Uterus (tissue), 4 donors: ENCODE data around the gene SDHAF1. TPM values are rescaled to one million over a fixed set of nuclear protein-coding genes. Genes with fewer than 3 reads are reported as not detected.
A peak's percentile ranks its signal among the peaks of the same experiment; 100 is the strongest.

ENCODE experiments used
- DNase-seq, 2 donors: peaks; one replicate each; pipeline ENCODE4 v3.0.0-alpha.2; 2019 to 2020
- H3K27ac ChIP-seq, 2 donors: fragments of 200-600 bp; sonication (generic); 1 replicate in 1 of 2; 2 replicates in 1 of 2; pipeline ENCODE4 v1.5.1; 2016 to 2018
- H3K27me3 ChIP-seq, 2 donors: fragments of 200-600 bp; sonication (generic); one replicate each; pipeline ENCODE4 v1.5.1; 2018 to 2019; ENCODE audit warnings: control low read depth in 1 of 2
- H3K36me3 ChIP-seq, 2 donors: fragments of 200-600 bp; sonication (generic); one replicate each; pipeline ENCODE4 v1.5.1; 2019; ENCODE audit warnings: control low read depth in 1 of 2
- H3K4me1 ChIP-seq, 2 donors: fragments of 200-600 bp; sonication (generic); one replicate each; pipeline ENCODE4 v1.5.1; 2018 to 2019; ENCODE audit warnings: control low read depth in 1 of 2
- H3K4me3 ChIP-seq, 2 donors: fragments of 200-600 bp; sonication (generic); 1 replicate in 1 of 2; 2 replicates in 1 of 2; pipeline ENCODE4 v1.5.1; 2018 to 2019; ENCODE audit warnings: mild to moderate bottlenecking in 1 of 2
- H3K9me3 ChIP-seq, 2 donors: fragments of 200-600 bp; sonication (generic); one replicate each; pipeline ENCODE4 v1.5.1; 2019; ENCODE audit warnings: control low read depth in 1 of 2
- CTCF ChIP-seq, 4 experiments: fragments of 200-600 bp in 2 of 4; fragments of 450-650 bp in 2 of 4; sonication (generic) in 2 of 4; IDR thresholded peaks; one replicate each; pipeline ENCODE4 v1.5.1; 2016 to 2019; ENCODE audit warnings: antibody characterized with exemption in 4 of 4, mild to moderate bottlenecking in 2 of 4, moderate library complexity in 1 of 4
- POLR2A ChIP-seq, 2 donors: fragments of 450-650 bp; IDR thresholded peaks; one replicate each; pipeline ENCODE4 v1.6.1; 2016; ENCODE audit warnings: antibody characterized with exemption in 2 of 2, mild to moderate bottlenecking in 1 of 2, moderate library complexity in 1 of 2
- intact Hi-C: fragments of 100-400 bp; cut with DNase I; formaldehyde crosslinking; loops from one replicate; pipeline ENCODE4 v1.15.1; 2023; ENCODE audit warnings: low total_unique reads
- small RNA-seq: library from RNA; depleted of rRNA; stranded (forward); fragments of <200 nt; gene quantifications from one replicate; pipeline ENCODE3, GENCODE V24; 2016
- total RNA-seq, 4 donors: library from RNA; depleted of rRNA in 3 of 4; stranded (reverse); fragments of >200 nt in 3 of 4; gene quantifications; one replicate each; pipeline versions ENCODE4 v1.1.0 to v1.2.4, GENCODE V29; 2014 to 2023
- donor health status: DM: yes; HTN: yes; CAD: no.

SDHAF1 gene
- total RNA-seq, 4 donors from 2014 or later = 23.8 to 80.0 (median 43.1) TPM

GRCh38 chr19:36041831-36042230, 46.8 kb downstream of the SDHAF1 start:
- H3K9me3 ChIP-seq = no peaks in the 10 kb centered on the region
- DNase-seq = peak; percentile 37 to 63
- H3K4me1 ChIP-seq = no peaks in the 10 kb centered on the region
- peak overlapping the region; percentile 61 to 66 for H3K27ac ChIP-seq
- H3K4me3 ChIP-seq = no peak overlapping the region
- no peaks in the 10 kb centered on the region for H3K36me3 ChIP-seq
- no peak for TF ChIP-seq CTCF (IDR thresholded peaks at IDR 0.05)
- no peak for TF ChIP-seq POLR2A (IDR thresholded peaks at IDR 0.05)
- H3K27me3 ChIP-seq = no peaks in the 10 kb centered on the region
- intact Hi-C loops = no loop called here

GRCh38 chr19:36043952-36044351, 49.0 kb downstream of the SDHAF1 start:
- intact Hi-C loops = no loop called here
- H3K4me3 ChIP-seq = no peak overlapping the region
- H3K4me1 ChIP-seq = no peaks in the 10 kb centered on the region
- DNase-seq = no peak
- no peaks in the 10 kb centered on the region for H3K9me3 ChIP-seq
- no peaks in the 10 kb centered on the region for H3K36me3 ChIP-seq
- H3K27ac ChIP-seq = peak overlapping the region in 1 of 2 donors; percentile 26
- H3K27me3 ChIP-seq = no peaks in the 10 kb centered on the region
- no peak for TF ChIP-seq POLR2A (IDR thresholded peaks at IDR 0.05)
- TF ChIP-seq CTCF (IDR thresholded peaks at IDR 0.05) = no peak

Small RNA genes within 50 kb of the gene (small RNA-seq; reads per million reads assigned to genes)
- gene AF038458.1 = not detected

Other genes with a start within 250 kb of the SDHAF1 start
- 100 to 1,000 TPM in 1 of 4 donors, 10 to 100 TPM in 2, 1 to 10 TPM in 1; 6.5 to 116 (median 19.5) TPM for gene U2AF1L4, start 249.8 kb upstream of the SDHAF1 start, total RNA-seq
- gene PSENEN, start 249.5 kb upstream of the SDHAF1 start, total RNA-seq = 10 to 100 TPM in 3 of 4 donors, 1 to 10 TPM in 1; 5.3 to 37.3 (median 18.8) TPM
- gene LIN37, start 246.6 kb upstream of the SDHAF1 start, total RNA-seq = 10 to 100 TPM in 3 of 4 donors, 1 to 10 TPM in 1; 6.8 to 31.6 (median 16.9) TPM
- gene HSPB6, start 238.2 kb upstream of the SDHAF1 start, total RNA-seq = 100 to 1,000 TPM in 3 of 4 donors, 10 to 100 TPM in 1; 24.5 to 217 (median 134) TPM
- 10 to 100 TPM in 1 of 4 donors, 1 to 10 TPM in 3; 1.0 to 52.6 (median 4.1) TPM for gene PROSER3, start 237.0 kb upstream of the SDHAF1 start, total RNA-seq
- gene ARHGAP33, start 219.6 kb upstream of the SDHAF1 start, total RNA-seq = 10 to 100 TPM in 2 of 4 donors, 1 to 10 TPM in 1, under 1 TPM in 1; 0.26 to 43.4 (median 8.9) TPM
- not detected for gene PRODH2, start 182.3 kb upstream of the SDHAF1 start, total RNA-seq
- under 1 TPM in 1 of 4 donors, not detected in 3; 0.14 TPM for gene NPHS1, start 142.7 kb upstream of the SDHAF1 start, total RNA-seq
- 1 to 10 TPM in 1 of 4 donors, under 1 TPM in 1, not detected in 2; 0.55 to 2.8 TPM for gene KIRREL2, start 138.3 kb upstream of the SDHAF1 start, total RNA-seq
- 10 to 100 TPM in 1 of 4 donors, 1 to 10 TPM in 1, not detected in 2; 6.1 to 16.2 TPM for gene APLP1, start 126.6 kb upstream of the SDHAF1 start, total RNA-seq
- gene NFKBID, start 94.6 kb upstream of the SDHAF1 start, total RNA-seq = 10 to 100 TPM in 2 of 4 donors, 1 to 10 TPM in 2; 4.4 to 18.2 (median 9.5) TPM
- 10 to 100 TPM in 1 of 4 donors, 1 to 10 TPM in 2, not detected in 1; 1.6 to 47.1 (median 4.5) TPM for gene HCST, start 92.7 kb upstream of the SDHAF1 start, total RNA-seq
- 10 to 100 TPM in 3 of 4 donors, 1 to 10 TPM in 1; 1.3 to 25.0 (median 14.9) TPM for gene TYROBP, start 86.9 kb upstream of the SDHAF1 start, total RNA-seq
- 10 to 100 TPM in 2 of 4 donors, 1 to 10 TPM in 2; 3.1 to 22.4 (median 9.6) TPM for gene LRFN3, start 58.8 kb upstream of the SDHAF1 start, total RNA-seq
- gene SYNE4, start 13.6 kb downstream of the SDHAF1 start, total RNA-seq = 1 to 10 TPM in 1 of 4 donors, under 1 TPM in 1, not detected in 2; 0.24 to 1.7 TPM
- 10 to 100 TPM; 10.0 to 18.5 (median 17.0) TPM for gene ALKBH6, start 19.0 kb downstream of the SDHAF1 start, total RNA-seq
- 10 to 100 TPM in 3 of 4 donors, 1 to 10 TPM in 1; 4.4 to 82.5 (median 34.8) TPM for gene CLIP3, start 37.7 kb downstream of the SDHAF1 start, total RNA-seq
- gene THAP8, start 59.1 kb downstream of the SDHAF1 start, total RNA-seq = 1 to 10 TPM in 3 of 4 donors, not detected in 1; 4.6 to 6.5 (median 6.2) TPM
- gene WDR62, start 59.7 kb downstream of the SDHAF1 start, total RNA-seq = 1 to 10 TPM in 2 of 4 donors, not detected in 2; 2.4 to 5.8 TPM
- gene OVOL3, start 116.0 kb downstream of the SDHAF1 start, total RNA-seq = not detected
- gene POLR2I, start 119.7 kb downstream of the SDHAF1 start, total RNA-seq = 10 to 100 TPM in 3 of 4 donors, 1 to 10 TPM in 1; 8.2 to 69.8 (median 25.2) TPM
- gene TBCB, start 120.3 kb downstream of the SDHAF1 start, total RNA-seq = 100 to 1,000 TPM; 118 to 196 (median 154) TPM
- 100 to 1,000 TPM; 134 to 511 (median 179) TPM for gene CAPNS1, start 144.9 kb downstream of the SDHAF1 start, total RNA-seq
- gene COX7A1, start 157.3 kb downstream of the SDHAF1 start, total RNA-seq = 100 to 1,000 TPM in 2 of 4 donors, 10 to 100 TPM in 1, 1 to 10 TPM in 1; 4.7 to 235 (median 65.2) TPM
- 10 to 100 TPM in 1 of 4 donors, 1 to 10 TPM in 3; 1.5 to 20.8 (median 6.1) TPM for gene ZNF565, start 219.5 kb downstream of the SDHAF1 start, total RNA-seq
- 100 to 1,000 TPM in 1 of 4 donors, 10 to 100 TPM in 3; 54.7 to 238 (median 84.2) TPM for gene ZNF146, start 219.9 kb downstream of the SDHAF1 start, total RNA-seq